Stimulated activated CD8-positive, alpha-beta memory T cell treated with anti-CD3 and anti-CD28 coated beads, Interleukin-4, amount 100 ng/mL, for 1 hour (primary cell): ENCODE data around the gene DRICH1.
"Not testable (repeated sequence)": the region's sequence is repeated elsewhere in the genome, so short reads cannot be mapped to it uniquely, and the experiment has no call there.

Experiments used
- DNase-seq, 2 donors: peaks; one replicate each; pipeline ENCODE4 v3.0.0-alpha.2; 2020; ENCODE audit warnings: low read depth in 2 of 2, low spot score in 1 of 2

DRICH1 gene

DNA sequence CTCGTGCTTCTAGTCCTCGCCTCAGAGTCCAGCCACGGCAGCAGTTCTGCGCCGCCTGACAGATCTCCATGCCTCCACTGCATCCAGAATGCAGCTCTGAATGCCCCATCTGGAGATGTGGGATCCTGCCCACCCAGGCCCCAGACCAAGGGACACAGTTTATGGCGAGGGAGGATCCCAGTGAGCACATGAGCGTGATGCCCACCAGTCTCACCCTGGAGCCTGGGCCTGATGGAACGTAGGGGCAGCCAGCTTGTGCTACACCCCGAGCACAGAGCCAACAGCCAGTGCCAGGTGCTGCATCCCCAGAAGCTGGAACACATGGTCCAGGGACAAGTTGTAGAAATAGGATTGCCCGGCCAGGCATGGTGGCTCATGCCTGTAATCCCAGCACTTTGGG, 62.4 kb downstream of the DRICH1 start:
- no peak for DNase-seq

- DNase-seq, result no peak
Observed at GRCh38 chr22:23569291-23569690, 62.8 kb downstream of the DRICH1 start.

GRCh38 chr22:23566705-23567475, 65.2 kb downstream of the DRICH1 start:
- no peak for DNase-seq

DNA sequence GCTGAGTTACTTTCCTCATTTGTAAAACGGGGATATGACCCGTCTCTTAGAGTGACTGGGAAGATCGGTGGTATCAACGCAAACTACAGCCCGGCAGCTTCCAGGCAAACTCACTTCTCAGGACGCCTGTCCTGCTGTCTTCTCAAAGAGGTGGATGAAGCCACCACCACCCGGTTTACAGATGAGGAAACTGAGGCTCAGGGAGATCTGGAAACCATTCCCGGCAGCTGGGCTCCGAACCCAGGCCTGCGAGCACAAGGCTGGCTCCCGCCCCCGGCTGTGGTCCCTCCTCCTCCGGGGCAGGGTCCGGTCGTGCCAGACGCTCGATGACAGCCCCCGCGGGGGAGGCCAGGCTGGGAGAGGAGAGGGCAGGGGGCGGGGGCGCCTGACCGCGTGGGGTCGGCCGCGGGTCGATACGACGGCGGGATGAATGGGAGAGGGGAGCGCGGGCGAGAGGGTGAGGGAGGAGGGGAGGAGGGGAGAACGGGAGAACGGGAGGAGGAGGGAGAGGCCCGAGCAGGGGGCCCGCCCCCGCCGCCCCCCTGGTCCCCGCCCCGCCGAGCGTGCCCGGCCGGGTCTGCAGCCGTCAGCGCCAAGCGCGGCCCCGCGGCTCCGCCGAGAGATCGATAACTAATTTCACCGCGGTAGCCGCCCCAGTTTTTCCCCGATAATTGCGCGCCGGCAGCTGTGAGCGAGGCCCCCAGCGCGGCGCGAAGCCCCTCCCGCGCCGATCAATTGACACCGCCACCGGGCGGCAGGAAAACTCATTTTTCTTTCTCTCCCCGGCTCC, 66.0 kb downstream of the DRICH1 start:
- no peak for DNase-seq

- no peak for DNase-seq
Observed at GRCh38 chr22:23565305-23565914, 66.7 kb downstream of the DRICH1 start.

DNA sequence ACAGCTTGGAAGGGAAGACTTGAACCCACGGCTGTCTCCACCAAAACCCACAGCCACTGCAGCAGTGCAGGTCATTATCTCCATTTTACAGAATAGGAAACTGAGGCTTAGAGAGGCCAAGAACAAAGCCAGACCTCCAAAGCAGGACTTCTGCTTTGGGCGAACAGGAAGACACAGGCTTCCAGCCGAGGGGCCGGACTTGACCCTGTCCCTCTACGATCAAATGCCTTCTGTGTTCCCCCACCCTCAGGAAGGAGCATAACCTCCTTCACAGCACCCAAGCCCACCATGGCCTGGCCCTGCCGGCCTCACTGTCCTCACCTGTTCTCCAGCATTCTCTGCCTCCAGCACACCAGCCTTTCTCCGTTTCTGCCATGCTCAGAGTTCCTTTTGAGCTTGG, 67.8 kb downstream of the DRICH1 start:
- no peak for DNase-seq

- DNase-seq, result no peak
Observed at GRCh38 chr22:23563111-23563510, 69.0 kb downstream of the DRICH1 start.

- no peak for DNase-seq
Observed at GRCh38 chr22:23562186-23562585, 69.9 kb downstream of the DRICH1 start.

- not testable (repeated sequence) for DNase-seq
Observed at GRCh38 chr22:23561025-23561510, 71.1 kb downstream of the DRICH1 start.

- DNase-seq, result not testable (repeated sequence)
Observed at GRCh38 chr22:23560215-23560614, 71.9 kb downstream of the DRICH1 start.
